Right lobe of liver (tissue), 6 donors: Measurements from ENCODE around the gene CFAP221. TPM values are rescaled to one million over a fixed set of nuclear protein-coding genes. Genes with fewer than 3 reads are reported as not detected.

Experiments
- ATAC-seq, 4 donors: fragments of 200-7000 bp; cut with Tn5 transposase; one replicate each; pipeline ENCODE4 v1.9.1; 2020; ENCODE audit warnings: mild to moderate bottlenecking in 4 of 4, moderate library complexity in 4 of 4
- DNase-seq, 3 donors: peaks; one replicate each; pipeline ENCODE4 v3.0.0-alpha.2; 2020
- H3K27ac ChIP-seq, 3 donors: fragments of 200-600 bp; one replicate each; pipeline ENCODE4 v1.8.0; 2022
- H3K27me3 ChIP-seq, 2 donors: fragments of 200-600 bp; one replicate each; pipeline ENCODE4 v1.8.0; 2022
- H3K36me3 ChIP-seq, 4 donors: fragments of 200-600 bp; sonication (generic) in 1 of 4; one replicate each; pipeline versions ENCODE4 v1.5.1 to v1.8.0; 2017 to 2022; ENCODE audit warnings: control low read depth in 1 of 4
- H3K4me1 ChIP-seq, 4 donors: fragments of 200-600 bp; sonication (generic) in 1 of 4; one replicate each; pipeline versions ENCODE4 v1.5.1 to v1.8.0; 2017 to 2022; ENCODE audit warnings: control low read depth in 1 of 4
- H3K4me3 ChIP-seq, 3 donors: fragments of 200-600 bp; one replicate each; pipeline ENCODE4 v1.8.0; 2022
- H3K9me3 ChIP-seq, 4 donors: fragments of 200-600 bp; sonication (generic) in 1 of 4; one replicate each; pipeline versions ENCODE4 v1.5.1 to v1.8.0; 2017 to 2022; ENCODE audit warnings: control low read depth in 1 of 4
- CTCF ChIP-seq, 4 donors: fragments of 200-600 bp in 3 of 4; fragments of 450-650 bp in 1 of 4; IDR thresholded peaks; one replicate each; pipeline versions ENCODE4 v1.5.1 to v1.8.0; 2016 to 2022; ENCODE audit warnings: antibody characterized with exemption in 4 of 4, mild to moderate bottlenecking in 2 of 4
- POLR2A ChIP-seq: fragments of 450-650 bp; IDR thresholded peaks from one replicate; pipeline ENCODE4 v1.6.1; 2017; ENCODE audit warnings: antibody characterized with exemption, mild to moderate bottlenecking
- WGBS: methylation state at CpG from one replicate; pipeline ENCODE4 v1.1.6; 2018; ENCODE audit warnings: low coverage, low lambda C conversion rate; ENCODE audit not compliant: insufficient coverage; ENCODE audit errors: missing lambda C conversion rate; 5-methylcytosine and 5-hydroxymethylcytosine counted together
- intact Hi-C, 2 donors: fragments of 100-400 bp; cut with DNase I; formaldehyde crosslinking; loops; one replicate each; pipeline versions ENCODE4 v1.11.2 to v1.14.1; 2022
- total RNA-seq, 6 experiments: library from RNA; depleted of rRNA in 2 of 6; stranded (reverse); fragments of >200 nt in 2 of 6; fragmentation: NEBNext Ultra II Directional in 3 of 6; extraction: Animal tissue kit (Norgen Biotek cat#: 25700) in 3 of 6; gene quantifications; one replicate each; pipeline versions ENCODE4 v1.1.0 to v1.2.4, GENCODE V29; 2016 to 2023
- donor health status: DM: no; HTN: yes; CAD: no.
- donor health status: DM: no; HTN: no; CAD: no.
- donor health status: DM: no; HTN: no; CAD: no.
- donor health status: DM: no; HTN: yes; CAD: no.
- donor health status: DM: no; HTN: yes; CAD: no.

Gene CFAP221
- total RNA-seq, 6 experiments from 2014 or later: 0.56 to 5.8 (median 2.4) TPM

GRCh38 chr2:119693967-119694366, 149.7 kb downstream of the CFAP221 start:
- no peak for DNase-seq
- intact Hi-C loops: no loop called here
- Histone ChIP-seq H3K36me3 (peaks cover 0 to 6% (median under 1%) of the 10 kb centered on the region in 4 donors), H3K9me3 (no peaks in the 10 kb centered on the region), H3K4me3 (no peak overlapping the region), H3K27me3 (no peaks in the 10 kb centered on the region), H3K27ac (no peak overlapping the region), H3K4me1 (peaks cover 0 to 11% (median 0%) of the 10 kb centered on the region in 4 donors)
- no peak for TF ChIP-seq CTCF (IDR thresholded peaks at IDR 0.05)
- TF ChIP-seq POLR2A: no peak
- no peak for ATAC-seq
- WGBS: 82% methylated on average over 5 of the region's 5 CpGs

- WGBS: 100% methylated on average over 1 of the region's 10 CpGs
- H3K9me3 ChIP-seq: no peaks in the 10 kb centered on the region
- H3K27me3 ChIP-seq: no peaks in the 10 kb centered on the region
- H3K4me1 ChIP-seq: peaks cover 0 to 11% (median 0%) of the 10 kb centered on the region in 4 donors
- peaks cover 0 to 3% (median 0%) of the 10 kb centered on the region in 4 donors for H3K36me3 ChIP-seq
- H3K4me3 ChIP-seq: no peak overlapping the region
- DNase-seq (no peak), ATAC-seq (peak; percentile 6 to 43 (median 8))
- intact Hi-C loops: no loop called here
- no peak overlapping the region for H3K27ac ChIP-seq
- TF ChIP-seq POLR2A (no peak), CTCF (IDR thresholded peaks at IDR 0.05) (no peak)
Observed at GRCh38 chr2:119694470-119694844, 150.2 kb downstream of the CFAP221 start.

GRCh38 chr2:119694845-119695521, 150.7 kb downstream of the CFAP221 start:
- no peak for TF ChIP-seq POLR2A
- no peak for TF ChIP-seq CTCF (IDR thresholded peaks at IDR 0.05)
- peaks cover 0 to 11% (median 0%) of the 10 kb centered on the region in 4 donors for H3K4me1 ChIP-seq
- intact Hi-C loops: no loop called here
- H3K4me3 ChIP-seq: no peak overlapping the region
- H3K36me3 ChIP-seq: no peaks in the 10 kb centered on the region
- no peak overlapping the region for H3K27ac ChIP-seq
- ATAC-seq: peak; percentile 34 to 67 (median 62)
- no peaks in the 10 kb centered on the region for H3K9me3 ChIP-seq
- no peaks in the 10 kb centered on the region for H3K27me3 ChIP-seq
- WGBS: 19% methylated on average over 10 of the region's 10 CpGs
- DNase-seq: no peak

GRCh38 chr2:119696005-119696404, 151.8 kb downstream of the CFAP221 start:
- intact Hi-C loops: no loop called here
- H3K36me3 ChIP-seq: no peaks in the 10 kb centered on the region
- TF ChIP-seq CTCF (IDR thresholded peaks at IDR 0.05): no peak
- TF ChIP-seq POLR2A: no peak
- 100% methylated on average over 1 of the region's 3 CpGs for WGBS
- no peak overlapping the region for H3K27ac ChIP-seq
- peaks cover 0 to 11% (median 0%) of the 10 kb centered on the region in 4 donors for H3K4me1 ChIP-seq
- H3K9me3 ChIP-seq: no peaks in the 10 kb centered on the region
- no peak for ATAC-seq
- no peak for DNase-seq
- no peak overlapping the region for H3K4me3 ChIP-seq
- H3K27me3 ChIP-seq: no peaks in the 10 kb centered on the region
